ENCODE data around the gene IVD. TPM values are rescaled to one million over a fixed set of nuclear protein-coding genes. Genes with fewer than 3 reads are reported as not detected.

IVD gene
- total RNA-seq, 1 donor from 2014 or later: 41.1 TPM

GRCh38 chr15:40381818-40382529 lies 23.6 kb upstream of the IVD start:
- no peak for DNase-seq (ENCODE audit: low read depth)
- H3K27me3 ChIP-seq (ENCODE audit: control insufficient read depth, insufficient read depth, low read length): no peaks in the 10 kb centered on the region
- H3K4me3 ChIP-seq (ENCODE audit: low read depth, low read length): no peak overlapping the region
- TF ChIP-seq, protein P1, sequence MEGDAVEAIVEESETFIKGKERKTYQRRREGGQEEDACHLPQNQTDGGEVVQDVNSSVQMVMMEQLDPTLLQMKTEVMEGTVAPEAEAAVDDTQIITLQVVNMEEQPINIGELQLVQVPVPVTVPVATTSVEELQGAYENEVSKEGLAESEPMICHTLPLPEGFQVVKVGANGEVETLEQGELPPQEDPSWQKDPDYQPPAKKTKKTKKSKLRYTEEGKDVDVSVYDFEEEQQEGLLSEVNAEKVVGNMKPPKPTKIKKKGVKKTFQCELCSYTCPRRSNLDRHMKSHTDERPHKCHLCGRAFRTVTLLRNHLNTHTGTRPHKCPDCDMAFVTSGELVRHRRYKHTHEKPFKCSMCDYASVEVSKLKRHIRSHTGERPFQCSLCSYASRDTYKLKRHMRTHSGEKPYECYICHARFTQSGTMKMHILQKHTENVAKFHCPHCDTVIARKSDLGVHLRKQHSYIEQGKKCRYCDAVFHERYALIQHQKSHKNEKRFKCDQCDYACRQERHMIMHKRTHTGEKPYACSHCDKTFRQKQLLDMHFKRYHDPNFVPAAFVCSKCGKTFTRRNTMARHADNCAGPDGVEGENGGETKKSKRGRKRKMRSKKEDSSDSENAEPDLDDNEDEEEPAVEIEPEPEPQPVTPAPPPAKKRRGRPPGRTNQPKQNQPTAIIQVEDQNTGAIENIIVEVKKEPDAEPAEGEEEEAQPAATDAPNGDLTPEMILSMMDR (IDR thresholded peaks at IDR 0.05; ENCODE audit: insufficient read depth, low read length, poor library complexity, severe bottlenecking): no peak
- peaks cover 3% of the 10 kb centered on the region for H3K36me3 ChIP-seq (ENCODE audit: control insufficient read depth, insufficient read depth, low read length)

GRCh38 chr15:40382580-40383456 lies 22.8 kb upstream of the IVD start, which contains the start of gene KNSTRN:
Gene KNSTRN (plus strand): TSS chr15:40382721. CDS start chr15:40382836, 115 bp downstream.
- DNase-seq (ENCODE audit: low read depth): peak; percentile 69
- H3K36me3 ChIP-seq (ENCODE audit: control insufficient read depth, insufficient read depth, low read length): peaks cover 3% of the 10 kb centered on the region
- no peaks in the 10 kb centered on the region for H3K27me3 ChIP-seq (ENCODE audit: control insufficient read depth, insufficient read depth, low read length)
- TF ChIP-seq, protein P1 (IDR thresholded peaks at IDR 0.05; ENCODE audit: insufficient read depth, low read length, poor library complexity, severe bottlenecking): no peak
- peak within 1 kb of the TSS; percentile 98 for H3K4me3 ChIP-seq (ENCODE audit: low read depth, low read length)

GRCh38 chr15:40386480-40386879 lies 19.1 kb upstream of the IVD start:
- TF ChIP-seq, protein P1 (IDR thresholded peaks at IDR 0.05; ENCODE audit: insufficient read depth, low read length, poor library complexity, severe bottlenecking): no peak
- Histone ChIP-seq H3K4me3 (ENCODE audit: low read depth, low read length) (no peak overlapping the region), H3K27me3 (ENCODE audit: control insufficient read depth, insufficient read depth, low read length) (no peaks in the 10 kb centered on the region), H3K36me3 (ENCODE audit: control insufficient read depth, insufficient read depth, low read length) (peaks cover 3% of the 10 kb centered on the region)
- no peak for DNase-seq (ENCODE audit: low read depth)

DNA sequence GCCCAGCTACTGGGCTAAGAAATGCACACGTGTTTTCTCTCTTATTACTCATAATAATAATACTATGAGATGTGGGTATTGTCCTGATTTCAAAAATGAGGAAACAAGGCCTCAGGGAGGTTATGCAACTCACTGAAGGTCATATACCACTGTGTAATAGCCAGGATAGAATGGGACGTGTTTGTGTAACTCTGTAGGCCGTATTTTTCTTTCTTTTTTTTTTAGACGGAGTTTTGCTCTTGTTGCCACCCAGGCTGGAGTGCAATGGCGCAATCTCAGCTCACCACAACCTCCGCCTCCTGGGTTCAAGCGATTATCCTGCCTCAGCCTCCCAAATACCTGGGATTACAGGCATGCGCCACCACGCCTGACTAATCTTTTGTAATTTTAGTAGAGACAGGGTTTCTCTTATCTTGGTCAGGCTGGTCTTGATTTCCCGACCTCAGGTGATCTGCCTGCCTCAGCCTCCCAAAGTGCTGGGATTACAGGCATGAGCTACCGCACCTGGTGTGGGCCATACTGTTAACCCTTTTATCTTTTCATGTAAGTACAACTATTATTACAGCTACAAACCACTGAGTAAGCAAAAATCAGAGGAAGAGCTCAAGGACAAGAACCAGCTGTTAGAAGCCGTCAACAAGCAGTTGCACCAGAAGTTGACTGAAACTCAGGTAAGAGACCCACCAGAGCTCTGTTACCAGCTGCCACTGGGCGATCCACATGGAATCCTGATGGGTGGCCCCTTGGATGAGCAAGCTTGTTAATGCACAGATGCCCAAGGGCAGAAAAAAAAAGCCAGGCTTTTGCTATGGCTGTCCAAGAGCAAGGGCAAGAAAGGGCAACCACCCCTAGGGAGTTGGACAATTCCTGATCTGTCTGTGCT lies 16.4 kb upstream of the IVD start:
- no peak for DNase-seq (ENCODE audit: low read depth)
- H3K36me3 ChIP-seq (ENCODE audit: control insufficient read depth, insufficient read depth, low read length): peaks cover 3% of the 10 kb centered on the region

More for the DNA sequence above, 16.4 kb upstream of the IVD start:
- Histone ChIP-seq H3K4me3 (ENCODE audit: low read depth, low read length) (no peak overlapping the region), H3K27me3 (ENCODE audit: control insufficient read depth, insufficient read depth, low read length) (no peaks in the 10 kb centered on the region)
- TF ChIP-seq, protein P1 (IDR thresholded peaks at IDR 0.05; ENCODE audit: insufficient read depth, low read length, poor library complexity, severe bottlenecking): no peak

Measured in kidney epithelial cell (primary cell).